Fibroblast of lung (primary cell): ENCODE results near the gene FHIT. TPM values are rescaled to one million over a fixed set of nuclear protein-coding genes. Genes with fewer than 3 reads are reported as not detected.

Experiments used
- DNase-seq, 2 donors: peaks; one replicate each; pipeline versions ENCODE4 v3.0.0 to v3.0.0-alpha.2; 2010; ENCODE audit warnings: low read depth in 2 of 2
- H2AFZ ChIP-seq: 2 replicates; pipeline ENCODE4 v1.5.1; 2012; ENCODE audit warnings: low read length, control low read depth, inconsistent platforms
- H3K27ac ChIP-seq: 2 replicates; pipeline ENCODE4 v1.5.1; 2011; ENCODE audit warnings: low read length, control low read depth; ENCODE audit not compliant: insufficient read depth
- H3K27me3 ChIP-seq: 2 replicates; pipeline ENCODE4 v1.5.1; 2011; ENCODE audit warnings: mild to moderate bottlenecking, low read length; ENCODE audit not compliant: control insufficient read depth, insufficient read depth
- H3K36me3 ChIP-seq: 2 replicates; pipeline ENCODE4 v1.5.1; 2011; ENCODE audit warnings: low read length; ENCODE audit not compliant: control insufficient read depth, insufficient read depth
- H3K4me1 ChIP-seq: 2 replicates; pipeline ENCODE4 v1.5.1; 2011; ENCODE audit warnings: low read length; ENCODE audit not compliant: control insufficient read depth, insufficient read depth; ENCODE audit errors: extremely low read depth
- H3K4me2 ChIP-seq: 2 replicates; pipeline ENCODE4 v1.5.1; 2011; ENCODE audit warnings: low read length, control low read depth; ENCODE audit not compliant: insufficient read depth; ENCODE audit errors: extremely low read depth
- H3K4me3 ChIP-seq, 4 experiments: fragments of 200-600 bp in 1 of 4; sonication (generic) in 1 of 4; replicated peaks in 1 of 4; 2 replicates each; pipeline ENCODE4 v1.5.1; 2011 to 2016; ENCODE audit warnings: low read length in 4 of 4, low read depth in 3 of 4, mild to moderate bottlenecking in 3 of 4, control low read depth in 2 of 4, inconsistent platforms in 1 of 4, mixed read lengths in 1 of 4; ENCODE audit not compliant: insufficient read depth in 1 of 4; ENCODE audit errors: control extremely low read depth in 1 of 4
- H3K79me2 ChIP-seq: 2 replicates; pipeline ENCODE4 v1.5.1; 2012; ENCODE audit warnings: mild to moderate bottlenecking, low read length, inconsistent platforms; ENCODE audit not compliant: control insufficient read depth, insufficient read depth
- H3K9ac ChIP-seq: 2 replicates; pipeline ENCODE4 v1.5.1; 2011; ENCODE audit warnings: mild to moderate bottlenecking, low read length, control low read depth; ENCODE audit not compliant: insufficient read depth
- H3K9me3 ChIP-seq: 2 replicates; pipeline ENCODE4 v1.5.1; 2012; ENCODE audit warnings: low read depth, low read length; ENCODE audit not compliant: control insufficient read depth, insufficient read depth
- H4K20me1 ChIP-seq: 2 replicates; pipeline ENCODE4 v1.5.1; 2011; ENCODE audit warnings: low read length; ENCODE audit not compliant: control insufficient read depth, insufficient read depth; ENCODE audit errors: extremely low read depth
- CTCF ChIP-seq, 2 donors: IDR thresholded peaks in 1 of 2; conservative IDR thresholded peaks in 1 of 2; 1 replicate in 1 of 2; 2 replicates in 1 of 2; pipeline ENCODE4 v1.5.1; 2011 to 2012; ENCODE audit warnings: low read length in 2 of 2, control low read depth in 1 of 2, inconsistent platforms in 1 of 2, low read depth in 1 of 2, mild to moderate bottlenecking in 1 of 2
- EZH2 ChIP-seq: IDR thresholded peaks from 2 replicates; pipeline ENCODE4 v1.5.1; 2012; ENCODE audit warnings: low read length, control low read depth, mild to moderate bottlenecking; ENCODE audit errors: missing control alignments
- polyA plus RNA-seq, 2 donors: library from polyadenylated mRNA; depleted of rRNA in 1 of 2; stranded (reverse) in 1 of 2; unstranded in 1 of 2; fragments of >200 nt; gene quantifications; 2 replicates each; pipeline ENCODE4 v1.2.1, GENCODE V29; 2011 to 2012; ENCODE audit warnings: missing spikeins in 1 of 2
- total RNA-seq: library from RNA; depleted of rRNA; stranded (reverse); fragments of >200 nt; gene quantifications from 2 replicates; pipeline ENCODE4 v1.2.1, GENCODE V29; 2014

The FHIT gene
- total and polyA plus RNA-seq, 2 donors (not counting 1 experiment from before 2014, with no cell fraction given): 0.79 to 2.1 TPM

DNA sequence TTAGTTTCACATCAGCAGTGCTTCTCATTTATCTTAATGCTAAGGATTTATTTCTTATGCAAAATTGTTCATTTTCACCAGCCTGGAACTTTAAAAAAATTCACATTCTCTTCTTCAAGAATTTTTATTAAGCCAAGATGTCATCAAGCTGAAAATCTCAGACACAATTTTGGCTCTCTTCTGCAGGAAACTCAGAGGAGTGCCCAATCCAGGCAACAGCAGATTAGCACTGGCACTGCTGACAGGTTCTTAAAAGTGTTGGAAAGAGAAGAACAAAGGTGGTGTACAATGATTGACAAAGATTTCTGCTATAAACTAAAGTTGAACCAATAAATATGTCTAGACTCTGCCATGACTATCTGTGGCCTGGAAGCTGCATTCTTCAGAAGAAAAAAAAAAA, 479.5 kb downstream of the FHIT start:
- H3K79me2 ChIP-seq: no peaks in the 10 kb centered on the region
- no peak for DNase-seq
- no peak overlapping the region for H3K4me3 ChIP-seq
- no peak overlapping the region for H3K9ac ChIP-seq
- no peaks in the 10 kb centered on the region for H3K27me3 ChIP-seq
- no peak overlapping the region for H2AFZ ChIP-seq
- H3K9me3 ChIP-seq: no peaks in the 10 kb centered on the region
- H4K20me1 ChIP-seq: no peaks in the 10 kb centered on the region
- no peaks in the 10 kb centered on the region for H3K36me3 ChIP-seq
- H3K4me1 ChIP-seq: no peaks in the 10 kb centered on the region
- TF ChIP-seq EZH2 (no peak), CTCF (conservative IDR thresholded peaks at IDR 0.05 in 1 of 2, IDR thresholded peaks at IDR 0.05 in 1 of 2; ENCODE audit: low read depth in 1 of 2, low read length in 2 of 2) (no peak)
- H3K27ac ChIP-seq: no peak overlapping the region
- no peak overlapping the region for H3K4me2 ChIP-seq

DNA sequence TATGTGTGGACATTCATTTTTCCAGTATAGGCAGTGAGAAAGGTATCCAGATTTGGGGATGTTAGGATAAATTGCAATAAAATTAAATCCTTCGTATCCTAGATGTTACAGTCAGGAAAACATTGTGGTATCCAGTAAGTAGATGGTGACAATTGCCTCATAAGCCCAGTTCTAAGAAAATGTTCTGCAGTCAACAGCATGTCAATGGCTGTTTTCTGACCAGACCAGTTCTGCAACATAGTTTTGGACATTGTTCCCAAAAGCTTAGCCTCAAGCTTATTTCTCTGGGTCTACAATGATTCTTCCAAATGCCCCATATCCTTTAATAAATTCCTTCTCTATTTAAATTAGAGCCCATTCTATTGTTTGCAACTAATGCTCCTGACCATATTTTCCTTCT, 480.7 kb downstream of the FHIT start:
- Histone ChIP-seq H3K27ac (no peak overlapping the region), H3K9ac (no peak overlapping the region), H3K27me3 (no peaks in the 10 kb centered on the region), H3K9me3 (no peaks in the 10 kb centered on the region), H3K36me3 (no peaks in the 10 kb centered on the region), H3K4me2 (no peak overlapping the region), H3K4me1 (no peaks in the 10 kb centered on the region), H4K20me1 (no peaks in the 10 kb centered on the region), H3K79me2 (no peaks in the 10 kb centered on the region), H3K4me3 (no peak overlapping the region), H2AFZ (no peak overlapping the region)
- no peak for DNase-seq
- TF ChIP-seq EZH2 (no peak), CTCF (conservative IDR thresholded peaks at IDR 0.05 in 1 of 2, IDR thresholded peaks at IDR 0.05 in 1 of 2; ENCODE audit: low read depth in 1 of 2, low read length in 2 of 2) (no peak)

- Histone ChIP-seq H3K27me3 (no peaks in the 10 kb centered on the region), H4K20me1 (no peaks in the 10 kb centered on the region), H3K4me2 (no peak overlapping the region), H3K9me3 (no peaks in the 10 kb centered on the region), H3K4me1 (no peaks in the 10 kb centered on the region), H2AFZ (no peak overlapping the region), H3K27ac (no peak overlapping the region), H3K79me2 (no peaks in the 10 kb centered on the region), H3K36me3 (no peaks in the 10 kb centered on the region), H3K4me3 (no peak overlapping the region), H3K9ac (no peak overlapping the region)
- no peak for TF ChIP-seq CTCF (conservative IDR thresholded peaks at IDR 0.05 in 1 of 2, IDR thresholded peaks at IDR 0.05 in 1 of 2; ENCODE audit: low read depth in 1 of 2, low read length in 2 of 2)
- DNase-seq: no peak
These were observed 483.7 kb downstream of the FHIT start for GRCh38 chr3:60767536-60767935.
